HepG2 (cell line): ENCODE data around the gene HECTD1. TPM values are rescaled to one million over a fixed set of nuclear protein-coding genes. Genes with fewer than 3 reads are reported as not detected.

Experiments used
- CCDC6 ChIP-seq: sonication (generic); formaldehyde crosslinking; IDR thresholded peaks from 2 replicates; pipeline ENCODE4 v1.8.1; 2022; ENCODE audit warnings: mild to moderate bottlenecking, missing genetic modification reagents, moderate library complexity
- CHD2 ChIP-seq: IDR thresholded peaks from 2 replicates; pipeline ENCODE4 v1.6.1; 2011; ENCODE audit warnings: low read depth, low read length, improper control_type of control experiment
- EHMT2 ChIP-seq: fragments of 200-600 bp; sonication (generic); IDR thresholded peaks from 2 replicates; pipeline ENCODE4 v1.7.0; 2017; ENCODE audit warnings: antibody characterized with exemption, low read depth, low read length, borderline replicate concordance
- FOXA3 ChIP-seq: IDR thresholded peaks from 2 replicates; pipeline ENCODE4 v1.6.1; 2016; ENCODE audit warnings: missing genetic modification reagents, missing compliant biosample characterization
- HINFP ChIP-seq: sonication (generic); formaldehyde crosslinking; IDR thresholded peaks from 2 replicates; pipeline ENCODE4 v1.4.0; 2020; ENCODE audit warnings: low read depth, mild to moderate bottlenecking, missing genetic modification reagents
- KLF12 ChIP-seq: sonication (generic); formaldehyde crosslinking; IDR thresholded peaks from 2 replicates; pipeline ENCODE4 v1.4.0; 2020; ENCODE audit warnings: missing genetic modification reagents, borderline replicate concordance
- SNAPC5 ChIP-seq: sonication (generic); formaldehyde crosslinking; IDR thresholded peaks from 2 replicates; pipeline ENCODE4 v1.8.1; 2023; ENCODE audit warnings: mild to moderate bottlenecking, missing genetic modification reagents, borderline replicate concordance
- TEAD2 ChIP-seq: sonication (generic); formaldehyde crosslinking; IDR thresholded peaks from 2 replicates; pipeline ENCODE4 v1.9.0; 2021; ENCODE audit warnings: missing genetic modification reagents
- TOPORS ChIP-seq: sonication (generic); formaldehyde crosslinking; IDR thresholded peaks from 2 replicates; pipeline ENCODE4 v1.8.0; 2023; ENCODE audit warnings: mild to moderate bottlenecking, missing genetic modification reagents
- YEATS2 ChIP-seq: sonication (generic); formaldehyde crosslinking; IDR thresholded peaks from 2 replicates; pipeline ENCODE4 v1.4.0; 2020; ENCODE audit warnings: missing genetic modification reagents, borderline replicate concordance
- ZBTB39 ChIP-seq: sonication (generic); formaldehyde crosslinking; IDR thresholded peaks from 2 replicates; pipeline ENCODE4 v1.5.0; 2020; ENCODE audit warnings: missing genetic modification reagents
- ZNF446 ChIP-seq: sonication (generic); formaldehyde crosslinking; IDR thresholded peaks from 2 replicates; pipeline ENCODE4 v1.5.0; 2020; ENCODE audit warnings: mild to moderate bottlenecking, missing genetic modification reagents
- ZNF512 ChIP-seq: sonication (generic); formaldehyde crosslinking; IDR thresholded peaks from 2 replicates; pipeline ENCODE4 v1.4.0; 2020; ENCODE audit warnings: mild to moderate bottlenecking, missing genetic modification reagents
- ZUFSP ChIP-seq: sonication (generic); formaldehyde crosslinking; IDR thresholded peaks from 2 replicates; pipeline ENCODE4 v1.9.0; 2021; ENCODE audit warnings: missing genetic modification reagents, mild to moderate bottlenecking, borderline replicate concordance
- polyA plus RNA-seq, 8 experiments: library from polyadenylated mRNA; depleted of rRNA in 3 of 8; stranded (reverse) in 7 of 8; unstranded in 1 of 8; fragments of >200 nt; fragmentation: Illumina TruSeq in 4 of 8; extraction: Trizol in 4 of 8; gene quantifications; 2 replicates each; pipeline versions ENCODE4 v1.2.1 to v1.2.3, GENCODE V29; 2011 to 2016; ENCODE audit warnings: low read depth in 4 of 8, missing spikeins in 1 of 8, mixed read lengths in 1 of 8; ENCODE audit not compliant: insufficient read depth in 1 of 8
- total RNA-seq, 5 experiments: library from RNA; depleted of rRNA; stranded (reverse); fragments of >200 nt; fragmentation: Illumina TruSeq; extraction: Trizol; gene quantifications; 2 replicates each; pipeline ENCODE4 v1.2.3, GENCODE V29; 2016; ENCODE audit warnings: low read depth in 1 of 5
- TF ChIP-seq, protein P1 (sequence below), 2 experiments: sonication (generic) in 1 of 2; formaldehyde crosslinking in 1 of 2; IDR thresholded peaks; 2 replicates each; pipeline versions ENCODE4 v1.5.1 to v1.6.1; 2011 to 2020; ENCODE audit warnings: borderline replicate concordance in 1 of 2, low read depth in 1 of 2, low read length in 1 of 2, mild to moderate bottlenecking in 1 of 2, missing genetic modification reagents in 1 of 2, moderate library complexity in 1 of 2

The HECTD1 gene
- total and polyA plus RNA-seq, 2 of the 13 experiments (the other 11 are each of a cell fraction or from before 2014, with no cell fraction given): 312 to 560 TPM

GRCh38 chr14:31190717-31191263 lies 16.8 kb downstream of the HECTD1 start (continued):
- TF ChIP-seq ZUFSP (CRISPR knock-in tag): no peak
- no peak for TF ChIP-seq CCDC6 (CRISPR knock-in tag)
- no peak for TF ChIP-seq TOPORS (CRISPR knock-in tag)
- no peak for TF ChIP-seq TEAD2 (CRISPR knock-in tag)
- no peak for TF ChIP-seq CHD2
- no peak for TF ChIP-seq ZBTB39 (CRISPR knock-in tag)
- TF ChIP-seq, protein P1, sequence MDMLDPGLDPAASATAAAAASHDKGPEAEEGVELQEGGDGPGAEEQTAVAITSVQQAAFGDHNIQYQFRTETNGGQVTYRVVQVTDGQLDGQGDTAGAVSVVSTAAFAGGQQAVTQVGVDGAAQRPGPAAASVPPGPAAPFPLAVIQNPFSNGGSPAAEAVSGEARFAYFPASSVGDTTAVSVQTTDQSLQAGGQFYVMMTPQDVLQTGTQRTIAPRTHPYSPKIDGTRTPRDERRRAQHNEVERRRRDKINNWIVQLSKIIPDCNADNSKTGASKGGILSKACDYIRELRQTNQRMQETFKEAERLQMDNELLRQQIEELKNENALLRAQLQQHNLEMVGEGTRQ (IDR thresholded peaks at IDR 0.05; ENCODE audit: low read depth, low read length): no peak
- TF ChIP-seq, protein P1 (CRISPR knock-in tag; IDR thresholded peaks at IDR 0.05; ENCODE audit: borderline replicate concordance): no peak
- no peak for TF ChIP-seq KLF12 (CRISPR knock-in tag)
- TF ChIP-seq HINFP (CRISPR knock-in tag): no peak
- no peak for TF ChIP-seq ZNF446
- TF ChIP-seq ZNF512 (CRISPR knock-in tag): no peak
- no peak for TF ChIP-seq EHMT2
- TF ChIP-seq YEATS2: no peak
- no peak for TF ChIP-seq FOXA3 (CRISPR knock-in tag)
- no peak for TF ChIP-seq SNAPC5 (CRISPR knock-in tag)
